GM23338 (cell line): ENCODE data around the gene L3MBTL4. TPM values are rescaled to one million over a fixed set of nuclear protein-coding genes. Genes with fewer than 3 reads are reported as not detected.

Source experiments
- ATAC-seq: fragments of 200-7000 bp; cut with Tn5 transposase; 3 replicates; pipeline ENCODE4 v1.9.1; 2020
- DNase-seq: peaks from one replicate; pipeline ENCODE4 v3.0.0-alpha.2; 2015; ENCODE audit warnings: low spot score
- H2AFZ ChIP-seq: fragments of 200-600 bp; sonication (generic); 2 replicates; pipeline ENCODE4 v1.8.0; 2016; ENCODE audit warnings: antibody characterized with exemption, mild to moderate bottlenecking, moderate library complexity
- H3F3A ChIP-seq: fragments of 200-600 bp; sonication (generic); replicated peaks from 2 replicates; pipeline ENCODE4 v1.8.0; 2017; ENCODE audit warnings: antibody characterized with exemption, mixed run types, low read depth
- H3K27ac ChIP-seq: fragments of 200-600 bp; sonication (generic); 2 replicates; pipeline ENCODE4 v1.6.1; 2016; ENCODE audit warnings: low read depth
- H3K27me3 ChIP-seq: fragments of 200-600 bp; sonication (generic); 2 replicates; pipeline ENCODE4 v1.8.0; 2016; ENCODE audit warnings: mild to moderate bottlenecking, mixed run types, moderate library complexity; ENCODE audit not compliant: insufficient read depth
- H3K36me3 ChIP-seq: fragments of 200-600 bp; sonication (generic); 2 replicates; pipeline ENCODE4 v1.8.0; 2016; ENCODE audit warnings: mild to moderate bottlenecking; ENCODE audit not compliant: insufficient read depth
- H3K4me1 ChIP-seq: fragments of 200-600 bp; sonication (generic); 2 replicates; pipeline ENCODE4 v1.8.0; 2016; ENCODE audit warnings: mild to moderate bottlenecking, moderate library complexity; ENCODE audit not compliant: insufficient read depth
- H3K4me2 ChIP-seq: fragments of 200-600 bp; sonication (generic); 2 replicates; pipeline ENCODE4 v1.7.1; 2017; ENCODE audit warnings: mixed run types
- H3K4me3 ChIP-seq: fragments of 200-600 bp; sonication (generic); 2 replicates; pipeline ENCODE4 v1.6.1; 2016; ENCODE audit warnings: mixed run types
- H3K79me2 ChIP-seq: fragments of 200-600 bp; sonication (generic); replicated peaks from 2 replicates; pipeline ENCODE4 v1.8.0; 2017; ENCODE audit warnings: mild to moderate bottlenecking; ENCODE audit not compliant: insufficient read depth
- H3K9me2 ChIP-seq: fragments of 200-600 bp; sonication (generic); 2 replicates; pipeline ENCODE4 v1.8.0; 2017; ENCODE audit not compliant: insufficient read depth
- H4K20me1 ChIP-seq: fragments of 200-600 bp; sonication (generic); replicated peaks from 2 replicates; pipeline ENCODE4 v1.8.0; 2017; ENCODE audit warnings: mild to moderate bottlenecking; ENCODE audit not compliant: insufficient read depth
- H3K27ac Mint-ChIP-seq: 2 replicates; pipeline ENCODE4 v1.8.0; 2020; ENCODE audit warnings: inconsistent platforms, mild to moderate bottlenecking, moderate library complexity, mixed read lengths
- H3K27me3 Mint-ChIP-seq: 3 replicates; pipeline ENCODE4 v1.8.0; 2022; ENCODE audit warnings: low read depth, mild to moderate bottlenecking, moderate library complexity, mixed read lengths, inconsistent platforms; ENCODE audit not compliant: insufficient read depth, poor library complexity
- H3K36me3 Mint-ChIP-seq: 3 replicates; pipeline ENCODE4 v1.8.0; 2021; ENCODE audit warnings: low read depth, mild to moderate bottlenecking, inconsistent platforms, moderate library complexity, mixed read lengths
- H3K4me1 Mint-ChIP-seq: 3 replicates; pipeline ENCODE4 v1.8.0; 2020; ENCODE audit warnings: mild to moderate bottlenecking, inconsistent platforms, mixed read lengths
- H3K4me3 Mint-ChIP-seq: 3 replicates; pipeline ENCODE4 v1.8.0; 2021; ENCODE audit warnings: moderate library complexity, mild to moderate bottlenecking, inconsistent platforms, mixed read lengths
- H3K9me3 Mint-ChIP-seq: 3 replicates; pipeline ENCODE4 v1.8.0; 2020; ENCODE audit warnings: moderate library complexity, mild to moderate bottlenecking, inconsistent platforms, mixed read lengths
- CREB1 ChIP-seq: fragments of 250-450 bp; sonication (Bioruptor Pico); IDR thresholded peaks from 2 replicates; pipeline ENCODE4 v1.5.0; 2020; ENCODE audit warnings: low read depth, mild to moderate bottlenecking, moderate library complexity
- CTCF ChIP-seq, 2 experiments: fragments of 200-600 bp in 1 of 2; sonication (generic) in 1 of 2; conservative IDR thresholded peaks; 2 replicates each; pipeline versions ENCODE4 v1.5.1 to v1.6.1; 2016 to 2017; ENCODE audit warnings: antibody characterized with exemption in 2 of 2, low read depth in 2 of 2, mild to moderate bottlenecking in 2 of 2, moderate library complexity in 1 of 2
- ETS1 ChIP-seq: IDR thresholded peaks from 2 replicates; pipeline ENCODE4 v1.6.1; 2016; ENCODE audit warnings: antibody characterized with exemption
- JUNB ChIP-seq: IDR thresholded peaks from one replicate; pipeline ENCODE4 v1.6.1; 2016; ENCODE audit warnings: antibody characterized with exemption; ENCODE audit not compliant: unreplicated experiment
- NANOG ChIP-seq: IDR thresholded peaks from 2 replicates; pipeline ENCODE4 v1.6.1; 2016; ENCODE audit warnings: antibody characterized with exemption, borderline replicate concordance
- REST ChIP-seq: IDR thresholded peaks from one replicate; pipeline ENCODE4 v1.6.1; 2018; ENCODE audit warnings: antibody characterized with exemption; ENCODE audit not compliant: unreplicated experiment
- STAT1 ChIP-seq: IDR thresholded peaks from one replicate; pipeline ENCODE4 v1.6.1; 2016; ENCODE audit warnings: antibody characterized with exemption; ENCODE audit not compliant: unreplicated experiment
- ZNF114 ChIP-seq: fragments of 250-450 bp; sonication (Bioruptor Pico); IDR thresholded peaks from 2 replicates; pipeline ENCODE4 v1.5.0; 2020; ENCODE audit warnings: mild to moderate bottlenecking, moderate library complexity
- ZNF331 ChIP-seq: fragments of 250-450 bp; sonication (Bioruptor Pico); IDR thresholded peaks from 2 replicates; pipeline ENCODE4 v1.5.0; 2020; ENCODE audit warnings: low read depth, mild to moderate bottlenecking, moderate library complexity
- ZNF462 ChIP-seq: fragments of 250-450 bp; sonication (Bioruptor Pico); IDR thresholded peaks from 2 replicates; pipeline ENCODE4 v1.5.0; 2020; ENCODE audit warnings: mild to moderate bottlenecking, moderate library complexity
- polyA plus RNA-seq: library from polyadenylated mRNA; unstranded; fragments of >200 nt; fragmentation: Nextera tagmentation; extraction: Ambion mirVana; gene quantifications from 2 replicates; pipeline ENCODE4 v1.2.1, GENCODE V29; 2016
- total RNA-seq: library from RNA; depleted of rRNA; stranded (reverse); fragments of >200 nt; shearing (Covaris generic); gene quantifications from 2 replicates; pipeline ENCODE4 v1.2.3, GENCODE V29; 2014

Gene L3MBTL4
- total and polyA plus RNA-seq, 2 experiments from 2014 or later: 0.48 to 2.8 TPM

- TF ChIP-seq ZNF462 (CRISPR knock-in tag): no peak
Observed at GRCh38 chr18:5983488-5983887, 431.2 kb downstream of the L3MBTL4 start (continued).

- Mint-ChIP-seq H3K36me3 (no peaks in the 10 kb centered on the region; the same call in 2 of the 3 replicates), H3K9me3 (no peaks in the 10 kb centered on the region), H3K27me3 (peaks cover 8% of the 10 kb centered on the region), H3K27ac (no peak overlapping the region; the same call in 1 of the 2 replicates), H3K4me1 (peaks cover 34% of the 10 kb centered on the region), H3K4me3 (no peak overlapping the region)
- Histone ChIP-seq H3K27ac (no peak overlapping the region), H3K4me2 (no peak overlapping the region), H3K4me3 (no peak overlapping the region), H2AFZ (no peak overlapping the region), H3K9me2 (no peaks in the 10 kb centered on the region), H3K4me1 (no peaks in the 10 kb centered on the region), H3K27me3 (no peaks in the 10 kb centered on the region), H3K79me2 (no peaks in the 10 kb centered on the region), H4K20me1 (no peaks in the 10 kb centered on the region), H3F3A (no peaks in the 10 kb centered on the region), H3K36me3 (no peaks in the 10 kb centered on the region)
- DNase-seq: no peak
- no peak for ATAC-seq
- TF ChIP-seq REST: no peak
- no peak for TF ChIP-seq ZNF114 (CRISPR knock-in tag)
- no peak for TF ChIP-seq ZNF331 (CRISPR knock-in tag)
- no peak for TF ChIP-seq JUNB
- no peak for TF ChIP-seq ETS1
- no peak for TF ChIP-seq CREB1 (CRISPR knock-in tag)
- no peak for TF ChIP-seq CTCF (conservative IDR thresholded peaks at IDR 0.05; ENCODE audit: low read depth in 2 of 2)
- no peak for TF ChIP-seq STAT1
- no peak for TF ChIP-seq NANOG
Observed at GRCh38 chr18:5982332-5982731, 432.4 kb downstream of the L3MBTL4 start.
